Choroid plexus epithelial cell (primary cell): ENCODE measurements around the gene BAIAP2L2.

Source experiments
- DNase-seq: peaks from one replicate; pipeline ENCODE4 v3.0.0-alpha.2; 2010; ENCODE audit warnings: low read depth
- H3K4me3 ChIP-seq: 2 replicates; pipeline ENCODE4 v1.5.1; 2011; ENCODE audit warnings: low read depth, mild to moderate bottlenecking, control low read depth, low read length, moderate library complexity
- TF ChIP-seq, protein P1 (sequence below): conservative IDR thresholded peaks from 2 replicates; pipeline ENCODE4 v1.5.1; 2011; ENCODE audit warnings: low read depth, mild to moderate bottlenecking, control low read depth, inconsistent platforms, low read length, moderate library complexity

BAIAP2L2 gene

DNA sequence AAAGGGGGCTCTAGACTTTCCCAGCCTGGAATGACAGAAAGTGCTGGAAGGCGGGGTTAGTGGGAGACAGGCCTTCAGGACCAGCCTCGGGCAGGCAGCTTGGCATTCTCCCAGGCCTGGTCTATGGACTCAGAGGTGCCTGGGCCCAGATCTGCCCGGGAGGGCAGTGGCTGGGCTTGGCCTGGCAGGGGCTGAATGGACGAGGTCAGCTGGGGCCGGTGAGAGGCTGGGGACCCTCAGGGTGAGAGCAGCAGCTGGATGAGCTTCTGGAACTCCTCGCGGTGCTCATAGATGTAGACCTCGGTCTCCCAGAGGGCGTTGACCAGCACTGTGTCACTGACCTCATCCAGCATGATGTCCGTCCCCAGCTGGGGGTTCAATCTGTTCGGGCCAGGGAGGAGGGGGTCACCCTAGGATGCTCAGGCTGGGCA is 1.5 kb upstream of the BAIAP2L2 start:
- H3K4me3 ChIP-seq = no peak overlapping the region
- no peak for DNase-seq
- TF ChIP-seq, protein P1, sequence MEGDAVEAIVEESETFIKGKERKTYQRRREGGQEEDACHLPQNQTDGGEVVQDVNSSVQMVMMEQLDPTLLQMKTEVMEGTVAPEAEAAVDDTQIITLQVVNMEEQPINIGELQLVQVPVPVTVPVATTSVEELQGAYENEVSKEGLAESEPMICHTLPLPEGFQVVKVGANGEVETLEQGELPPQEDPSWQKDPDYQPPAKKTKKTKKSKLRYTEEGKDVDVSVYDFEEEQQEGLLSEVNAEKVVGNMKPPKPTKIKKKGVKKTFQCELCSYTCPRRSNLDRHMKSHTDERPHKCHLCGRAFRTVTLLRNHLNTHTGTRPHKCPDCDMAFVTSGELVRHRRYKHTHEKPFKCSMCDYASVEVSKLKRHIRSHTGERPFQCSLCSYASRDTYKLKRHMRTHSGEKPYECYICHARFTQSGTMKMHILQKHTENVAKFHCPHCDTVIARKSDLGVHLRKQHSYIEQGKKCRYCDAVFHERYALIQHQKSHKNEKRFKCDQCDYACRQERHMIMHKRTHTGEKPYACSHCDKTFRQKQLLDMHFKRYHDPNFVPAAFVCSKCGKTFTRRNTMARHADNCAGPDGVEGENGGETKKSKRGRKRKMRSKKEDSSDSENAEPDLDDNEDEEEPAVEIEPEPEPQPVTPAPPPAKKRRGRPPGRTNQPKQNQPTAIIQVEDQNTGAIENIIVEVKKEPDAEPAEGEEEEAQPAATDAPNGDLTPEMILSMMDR = no peak

GRCh38 chr22:38110863-38111852 is 674 bp upstream of the BAIAP2L2 start:
- no peak for DNase-seq
- H3K4me3 ChIP-seq = no peak overlapping the region
- TF ChIP-seq, protein P1 = no peak

DNA sequence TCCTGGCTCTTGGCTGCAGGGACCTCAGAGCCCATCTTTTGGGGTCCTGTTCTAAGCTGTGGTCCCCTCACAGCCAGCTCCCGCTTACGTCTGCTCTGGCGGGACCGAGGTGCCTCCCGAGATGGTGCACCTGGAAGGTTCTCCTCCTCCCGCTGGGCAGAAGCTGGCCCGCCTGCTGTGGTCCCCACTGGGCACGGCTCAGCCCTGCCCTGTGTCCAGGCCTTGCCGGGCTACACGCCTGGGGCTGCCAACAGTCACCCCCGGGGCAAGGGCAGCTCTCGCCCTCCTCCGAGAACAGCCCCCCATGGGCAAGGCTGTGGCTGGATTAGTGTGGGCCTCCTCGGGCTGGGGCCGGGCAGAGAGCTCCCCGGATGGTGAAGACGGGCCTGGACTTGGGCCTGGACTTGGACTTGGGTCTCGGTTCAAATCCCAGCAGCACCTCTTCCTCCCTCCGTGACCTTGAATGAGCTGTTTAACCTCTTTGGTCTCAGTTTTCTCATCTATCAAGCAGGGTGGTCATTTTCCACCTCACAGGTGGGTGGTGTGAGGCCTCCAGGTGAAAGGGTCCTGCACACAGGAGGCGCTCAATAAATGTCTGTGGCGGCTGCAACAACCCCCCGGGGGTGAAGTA is 998 bp downstream of the BAIAP2L2 start:
- no peak for DNase-seq
- no peak overlapping the region for H3K4me3 ChIP-seq
- TF ChIP-seq, protein P1 = no peak

DNA sequence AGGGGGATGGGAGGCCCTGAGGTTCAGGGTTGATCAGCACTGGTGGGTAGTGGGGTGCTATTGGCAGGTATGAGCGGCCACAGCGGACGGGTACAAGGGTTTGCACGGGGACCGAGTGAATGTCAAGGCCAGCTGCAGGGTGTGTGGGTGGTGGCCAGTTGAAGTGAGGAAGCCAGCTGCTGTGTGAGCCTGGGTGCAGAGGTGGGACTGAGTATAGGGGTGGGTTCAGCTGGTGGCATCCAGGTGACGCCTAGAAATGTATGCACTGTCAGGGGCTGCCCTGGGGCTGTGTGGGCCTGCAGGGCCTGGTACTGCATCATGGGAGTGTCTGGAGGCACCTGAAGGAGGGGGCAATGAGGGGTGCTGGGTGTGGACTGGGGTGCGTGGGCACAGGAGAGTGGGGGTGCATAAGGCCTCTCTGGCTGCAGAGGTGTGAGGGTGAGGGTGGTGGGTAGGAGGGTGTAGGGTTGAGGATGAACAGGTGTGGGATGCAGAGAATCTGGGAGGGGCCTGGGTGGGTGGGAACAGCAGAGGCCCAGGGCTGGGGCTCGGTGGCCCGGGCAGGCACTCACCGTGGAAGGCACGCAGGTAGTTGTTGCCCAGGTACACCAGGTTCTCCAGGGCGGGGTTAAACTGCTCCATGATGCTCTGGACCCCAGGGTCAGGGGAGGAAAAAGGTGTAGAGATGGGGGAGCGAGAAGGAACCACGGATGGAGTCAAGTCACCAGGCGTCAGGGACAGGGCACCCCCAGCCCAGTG is 1.7 kb downstream of the BAIAP2L2 start:
- no peak overlapping the region for H3K4me3 ChIP-seq
- TF ChIP-seq, protein P1 = no peak
- no peak for DNase-seq

DNA sequence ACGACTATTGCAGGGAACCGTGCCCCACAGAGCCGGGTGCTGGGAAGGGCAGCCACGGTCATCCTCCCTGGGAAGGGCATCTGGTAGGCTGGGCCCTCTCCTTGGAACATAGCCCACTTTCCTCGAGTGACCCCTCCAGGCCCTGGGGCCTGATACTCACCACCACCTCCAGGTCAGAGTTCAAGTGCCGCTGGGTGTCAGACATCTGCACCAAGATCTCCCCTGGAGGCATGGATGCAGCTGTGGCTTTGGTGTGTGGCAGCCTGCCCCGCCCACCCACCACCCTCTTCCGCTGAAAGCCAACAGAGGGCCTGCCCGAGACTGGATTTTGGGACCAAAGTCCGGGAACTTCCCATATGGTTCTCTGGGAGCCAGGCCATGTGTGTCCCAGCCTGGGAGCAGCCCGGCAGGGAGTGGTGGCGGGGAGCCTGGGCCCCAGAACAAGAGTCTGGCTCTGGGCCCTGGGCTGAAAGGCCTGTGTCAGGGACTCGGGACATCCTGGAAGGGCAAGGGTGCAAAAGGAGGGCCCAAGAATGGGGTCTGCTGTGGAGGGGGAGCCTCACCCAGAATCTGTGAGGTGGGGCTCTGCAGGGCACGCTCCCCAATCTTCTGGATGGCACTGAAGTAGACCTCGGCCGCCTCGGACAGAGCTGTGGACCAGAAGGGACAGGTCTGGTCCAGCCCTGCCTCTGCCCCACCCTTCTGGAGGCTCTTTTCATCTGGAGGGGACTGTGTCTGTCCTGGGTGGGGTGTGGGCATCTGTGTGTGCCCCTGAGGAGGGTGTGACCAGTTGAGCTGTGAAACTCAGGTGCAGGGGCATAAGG is 2.6 kb downstream of the BAIAP2L2 start:
- TF ChIP-seq, protein P1 = no peak
- H3K4me3 ChIP-seq = no peak overlapping the region
- no peak for DNase-seq
